Neural progenitor cell (in vitro differentiated cells): ENCODE data around the gene FAM43A. TPM values are rescaled to one million over a fixed set of nuclear protein-coding genes. Genes with fewer than 3 reads are reported as not detected.
A peak's percentile ranks its signal among the peaks of the same experiment; 100 is the strongest.

Source experiments
- DNase-seq: peaks from one replicate; pipeline ENCODE4 v3.0.0-alpha.2; 2016; ENCODE audit warnings: low spot score
- H2AFZ ChIP-seq: fragments of 200-600 bp; sonication (generic); replicated peaks from 2 replicates; pipeline ENCODE4 v1.6.1; 2016; ENCODE audit warnings: antibody characterized with exemption
- H3F3A ChIP-seq: fragments of 200-600 bp; sonication (generic); 2 replicates; pipeline ENCODE4 v1.6.1; 2016; ENCODE audit warnings: antibody characterized with exemption, low read depth
- H3K27ac ChIP-seq: fragments of 200-600 bp; sonication (generic); 2 replicates; pipeline ENCODE4 v1.5.1; 2016; ENCODE audit warnings: mild to moderate bottlenecking
- H3K27me3 ChIP-seq: fragments of 200-600 bp; sonication (generic); 2 replicates; pipeline ENCODE4 v1.6.1; 2016; ENCODE audit warnings: mild to moderate bottlenecking, moderate library complexity
- H3K36me3 ChIP-seq: fragments of 200-600 bp; sonication (generic); 2 replicates; pipeline ENCODE4 v1.5.1; 2016
- H3K4me1 ChIP-seq: fragments of 200-600 bp; sonication (generic); 2 replicates; pipeline ENCODE4 v1.6.1; 2016; ENCODE audit warnings: mixed run types
- H3K4me2 ChIP-seq: fragments of 200-600 bp; sonication (generic); 2 replicates; pipeline ENCODE4 v1.6.1; 2016
- H3K4me3 ChIP-seq: fragments of 200-600 bp; sonication (generic); 2 replicates; pipeline ENCODE4 v1.5.1; 2016
- H3K79me2 ChIP-seq: fragments of 200-600 bp; sonication (generic); 2 replicates; pipeline ENCODE4 v1.6.1; 2016; ENCODE audit warnings: low read depth
- H3K9ac ChIP-seq: fragments of 200-600 bp; sonication (generic); 2 replicates; pipeline ENCODE4 v1.6.1; 2016
- H3K9me3 ChIP-seq: fragments of 200-600 bp; sonication (generic); 2 replicates; pipeline ENCODE4 v1.5.1; 2016; ENCODE audit warnings: low read depth
- H4K20me1 ChIP-seq: fragments of 200-600 bp; sonication (generic); 2 replicates; pipeline ENCODE4 v1.6.1; 2016; ENCODE audit warnings: low read depth
- H3K27ac Mint-ChIP-seq: 3 replicates; pipeline ENCODE4 v1.8.0; 2021; ENCODE audit warnings: mixed read lengths
- H3K27me3 Mint-ChIP-seq: 2 replicates; pipeline ENCODE4 v1.8.0; 2022; ENCODE audit warnings: low read depth, mild to moderate bottlenecking, inconsistent platforms, moderate library complexity, mixed read lengths; ENCODE audit not compliant: insufficient read depth
- H3K36me3 Mint-ChIP-seq: 3 replicates; pipeline ENCODE4 v1.8.0; 2021; ENCODE audit warnings: mixed read lengths
- H3K4me1 Mint-ChIP-seq: 3 replicates; pipeline ENCODE4 v1.8.0; 2021; ENCODE audit warnings: mixed read lengths
- H3K4me3 Mint-ChIP-seq: 3 replicates; pipeline ENCODE4 v1.8.0; 2021; ENCODE audit warnings: mild to moderate bottlenecking, moderate library complexity, mixed read lengths
- H3K9me3 Mint-ChIP-seq: 3 replicates; pipeline ENCODE4 v1.8.0; 2020; ENCODE audit warnings: mixed read lengths
- CTCF ChIP-seq: fragments of 200-600 bp; sonication (generic); IDR thresholded peaks from 2 replicates; pipeline ENCODE4 v1.5.1; 2017; ENCODE audit warnings: antibody characterized with exemption, mild to moderate bottlenecking
- EZH2 ChIP-seq: fragments of 200-600 bp; sonication (generic); IDR thresholded peaks from 2 replicates; pipeline ENCODE4 v1.6.1; 2017; ENCODE audit warnings: antibody characterized with exemption, mild to moderate bottlenecking, moderate library complexity
- EZH2phosphoT487 ChIP-seq: fragments of 200-600 bp; sonication (generic); IDR thresholded peaks from 2 replicates; pipeline ENCODE4 v1.6.1; 2017; ENCODE audit warnings: antibody characterized with exemption
- total RNA-seq: library from RNA; depleted of rRNA; stranded (reverse); fragments of >200 nt; gene quantifications from 2 replicates; pipeline ENCODE4 v1.2.3, GENCODE V29; 2015; ENCODE audit warnings: low replicate concordance

The FAM43A gene
- total RNA-seq, 1 donor from 2014 or later, result 0.80 TPM

GRCh38 chr3:194682694-194683310 lies 2.9 kb upstream of the FAM43A start:
- Mint-ChIP-seq H3K36me3 (no peaks in the 10 kb centered on the region), H3K27ac (no peak overlapping the region), H3K4me1 (peaks cover 23% of the 10 kb centered on the region), H3K27me3 (peaks cover 28% of the 10 kb centered on the region), H3K4me3 (no peak overlapping the region), H3K9me3 (peaks cover 4% of the 10 kb centered on the region)
- no peaks in the 10 kb centered on the region for H3K36me3 ChIP-seq
- H3K27ac ChIP-seq, result no peak overlapping the region
- H3K4me2 ChIP-seq, result no peak overlapping the region
- no peaks in the 10 kb centered on the region for H3K79me2 ChIP-seq
- DNase-seq, result peak; percentile 82
- H2AFZ ChIP-seq, result no peak overlapping the region
- H4K20me1 ChIP-seq, result no peaks in the 10 kb centered on the region
- peaks cover 36% of the 10 kb centered on the region for H3K27me3 ChIP-seq
- no peak overlapping the region for H3K9ac ChIP-seq
- TF ChIP-seq EZH2 (no peak), CTCF (peak; percentile 87)
- H3F3A ChIP-seq, result peaks cover 19% of the 10 kb centered on the region
- no peaks in the 10 kb centered on the region for H3K9me3 ChIP-seq
- H3K4me3 ChIP-seq, result no peak overlapping the region
- H3K4me1 ChIP-seq, result peaks cover 5% of the 10 kb centered on the region

DNA sequence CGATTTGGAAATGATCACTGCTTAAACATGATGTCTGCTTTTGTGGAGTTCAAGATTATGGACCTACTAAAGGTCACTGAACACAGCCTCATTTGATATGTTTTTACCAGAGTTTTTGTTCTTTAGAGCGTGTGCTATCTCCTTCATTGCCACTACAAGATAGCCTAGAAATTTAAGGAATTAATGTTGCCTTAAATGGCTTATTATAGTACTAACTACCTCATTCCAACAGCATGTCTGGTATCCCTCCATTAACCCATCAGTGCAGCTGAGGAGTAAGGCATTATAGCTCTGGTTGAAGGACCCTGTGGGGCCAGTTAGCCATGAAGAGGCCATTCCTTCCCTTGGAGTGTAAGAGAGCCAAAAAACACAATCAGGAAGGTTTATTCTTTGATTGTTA lies 2.3 kb upstream of the FAM43A start:
- Mint-ChIP-seq H3K27ac (no peak overlapping the region), H3K36me3 (no peaks in the 10 kb centered on the region), H3K4me1 (peaks cover 23% of the 10 kb centered on the region), H3K4me3 (no peak overlapping the region), H3K27me3 (peaks cover 26% of the 10 kb centered on the region), H3K9me3 (peaks cover 4% of the 10 kb centered on the region)
- H3K27ac ChIP-seq, result no peak overlapping the region
- peaks cover 5% of the 10 kb centered on the region for H3K4me1 ChIP-seq
- H3K36me3 ChIP-seq, result no peaks in the 10 kb centered on the region
- no peak overlapping the region for H3K4me3 ChIP-seq
- H3F3A ChIP-seq, result peaks cover 19% of the 10 kb centered on the region
- no peak overlapping the region for H2AFZ ChIP-seq
- H3K9me3 ChIP-seq, result no peaks in the 10 kb centered on the region
- no peak overlapping the region for H3K4me2 ChIP-seq
- H3K79me2 ChIP-seq, result no peaks in the 10 kb centered on the region
- H3K27me3 ChIP-seq, result peaks cover 39% of the 10 kb centered on the region
- no peak for DNase-seq
- no peak overlapping the region for H3K9ac ChIP-seq
- no peaks in the 10 kb centered on the region for H4K20me1 ChIP-seq
- TF ChIP-seq EZH2 (no peak), EZH2phosphoT487 (no peak), CTCF (no peak)

DNA sequence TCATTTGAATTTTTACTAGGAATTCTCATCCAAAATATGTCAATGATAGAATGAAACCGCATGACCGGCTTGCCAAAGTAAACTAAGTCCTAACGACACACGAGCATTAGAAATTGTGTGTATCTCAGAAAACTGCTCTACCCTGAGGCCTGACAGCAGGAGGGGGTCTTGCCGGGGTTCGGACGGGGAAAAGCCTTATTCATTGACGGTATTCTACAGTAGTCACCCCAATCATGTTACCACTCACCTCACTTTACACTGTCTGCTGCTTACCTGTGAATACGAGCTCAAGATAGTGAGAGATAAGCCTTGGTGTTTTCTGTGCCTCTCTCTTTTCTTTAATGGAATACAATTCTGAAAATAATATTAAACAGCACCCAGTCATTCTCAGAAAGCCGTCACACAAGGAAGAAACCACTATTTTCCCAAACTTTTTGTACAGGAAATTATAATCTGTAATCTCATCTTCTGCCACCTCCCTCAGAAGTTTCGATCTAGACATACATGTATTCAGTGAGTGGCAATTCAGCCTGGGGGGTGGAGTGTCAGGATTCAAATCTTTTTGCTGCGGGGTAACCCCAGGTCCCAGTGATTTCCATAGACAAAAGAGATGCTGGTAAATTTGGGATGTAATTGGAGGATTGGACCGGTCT lies 492 bp upstream of the FAM43A start:
- H3K9me3 Mint-ChIP-seq, result peaks cover 4% of the 10 kb centered on the region
- Histone ChIP-seq H3K36me3 (no peaks in the 10 kb centered on the region), H3F3A (peaks cover 19% of the 10 kb centered on the region), H3K79me2 (no peaks in the 10 kb centered on the region), H3K4me3 (peak overlapping the region; percentile 60), H3K27me3 (peaks cover 39% of the 10 kb centered on the region), H3K9ac (no peak overlapping the region), H3K4me1 (peaks cover 5% of the 10 kb centered on the region), H3K9me3 (no peaks in the 10 kb centered on the region), H3K27ac (no peak overlapping the region), H3K4me2 (peak overlapping the region; percentile 83), H2AFZ (peak overlapping the region; percentile 82), H4K20me1 (no peaks in the 10 kb centered on the region)
- peaks cover 35% of the 10 kb centered on the region for H3K4me1 Mint-ChIP-seq
- H3K36me3 Mint-ChIP-seq, result no peaks in the 10 kb centered on the region
- DNase-seq, result no peak
- TF ChIP-seq CTCF (no peak), EZH2 (no peak), EZH2phosphoT487 (no peak)
- H3K27ac Mint-ChIP-seq, result no peak overlapping the region
- peaks cover 28% of the 10 kb centered on the region for H3K27me3 Mint-ChIP-seq
- peak overlapping the region; percentile 92 for H3K4me3 Mint-ChIP-seq
